SH-SY5Y (cell line): ENCODE data around the gene OS9.

ENCODE experiments used
- GATA2 ChIP-seq: IDR thresholded peaks from 2 replicates; pipeline ENCODE4 v1.6.1; 2011; ENCODE audit warnings: mild to moderate bottlenecking, low read depth, low read length
- GATA3 ChIP-seq: IDR thresholded peaks from 2 replicates; pipeline ENCODE4 v1.6.1; 2011; ENCODE audit warnings: low read depth, mild to moderate bottlenecking, low read length, moderate library complexity

DNA sequence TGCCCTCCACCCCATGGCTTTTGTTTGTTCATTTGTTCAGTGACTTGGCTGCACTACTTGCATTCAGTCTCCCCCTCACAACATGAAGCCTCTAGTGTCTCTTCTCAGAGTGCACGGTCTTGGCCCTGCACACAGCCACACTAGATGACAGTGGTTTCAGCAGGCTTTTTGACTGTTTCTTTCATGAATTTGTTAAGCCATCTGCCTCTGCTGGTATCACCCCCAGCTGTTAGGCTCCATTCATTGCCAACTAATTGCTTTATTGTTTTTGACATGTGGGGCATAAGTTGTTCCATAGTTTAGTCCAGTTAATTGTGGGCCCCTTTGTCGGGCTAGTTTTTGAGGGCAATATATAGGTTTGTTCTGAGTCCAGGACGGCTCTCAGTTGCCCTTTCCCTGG is 18.8 kb downstream of the OS9 start:
- TF ChIP-seq GATA3 (no peak), GATA2 (no peak)
